Dermis blood vessel endothelial cell (primary cell): ENCODE measurements around the gene RXFP1. TPM values are rescaled to one million over a fixed set of nuclear protein-coding genes. Genes with fewer than 3 reads are reported as not detected.

Experiments
- DNase-seq: peaks from one replicate; pipeline ENCODE4 v3.0.0; 2010
- total RNA-seq: library from RNA; depleted of rRNA; stranded (reverse); fragments of >200 nt; gene quantifications from 2 replicates; pipeline ENCODE4 v1.2.3, GENCODE V29; 2014

Gene RXFP1
- total RNA-seq, 1 donor from 2014 or later: not detected

GRCh38 chr4:158676076-158676475 lies 154.4 kb downstream of the RXFP1 start:
- DNase-seq: no peak

DNA sequence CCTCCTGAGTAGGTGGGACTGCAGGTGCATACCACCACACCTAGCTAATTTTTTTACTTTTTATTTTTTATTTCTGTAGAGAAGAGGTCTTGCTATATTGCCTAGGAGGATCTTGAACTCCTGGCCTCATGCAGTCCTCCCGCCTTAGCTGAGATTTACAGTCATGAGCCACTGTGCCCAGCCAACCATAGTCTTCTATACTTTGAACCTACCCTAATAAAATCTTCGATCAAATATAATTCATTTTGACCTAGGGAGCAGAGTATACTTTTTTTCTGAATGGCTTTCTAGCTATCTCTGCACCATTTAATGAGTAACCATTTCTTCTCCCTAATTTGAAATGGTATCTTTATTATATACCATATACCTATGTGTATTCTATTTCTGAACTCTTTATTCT lies 157.1 kb downstream of the RXFP1 start:
- DNase-seq: no peak

DNA sequence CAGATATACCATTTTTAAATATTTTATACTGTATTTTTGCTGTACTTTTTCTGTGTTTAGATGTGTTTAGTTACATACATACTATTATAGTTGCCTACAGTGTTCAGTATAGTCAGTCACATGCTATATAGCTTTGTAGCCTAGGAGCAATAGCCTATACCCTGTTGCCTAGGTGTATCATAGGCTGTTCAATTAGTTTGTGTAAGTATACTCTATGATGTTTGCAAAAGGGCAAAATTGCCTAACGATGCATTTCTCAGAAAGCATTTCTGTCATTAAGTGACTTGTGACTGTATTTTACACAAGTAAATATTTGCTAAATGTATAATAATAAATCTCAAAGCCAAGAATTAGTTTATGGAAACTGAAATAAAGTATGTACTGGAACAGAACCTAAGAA lies 159.9 kb downstream of the RXFP1 start:
- DNase-seq: no peak

DNA sequence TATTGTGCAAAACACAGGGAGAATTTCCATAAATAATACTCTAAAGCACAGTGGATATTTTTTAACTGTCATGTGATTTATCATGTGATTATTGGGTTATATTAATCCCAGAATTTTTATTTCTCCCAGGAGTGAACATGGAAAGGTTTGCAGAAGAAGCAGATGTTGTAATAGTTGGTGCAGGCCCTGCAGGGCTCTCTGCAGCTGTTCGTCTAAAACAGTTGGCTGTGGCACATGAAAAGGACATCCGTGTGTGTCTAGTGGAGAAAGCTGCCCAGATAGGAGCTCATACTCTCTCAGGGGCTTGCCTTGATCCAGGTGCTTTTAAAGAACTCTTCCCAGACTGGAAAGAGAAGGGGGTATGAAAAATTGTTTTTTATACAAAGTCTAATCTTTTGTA lies 160.4 kb downstream of the RXFP1 start:
- no peak for DNase-seq

- no peak for DNase-seq
Measured at GRCh38 chr4:158688813-158689212, 167.1 kb downstream of the RXFP1 start.

Other genes with a start within 250 kb of the RXFP1 start
- 7.7 and 13.6 TPM in 2 replicates for gene C4orf46, start 150.0 kb downstream of the RXFP1 start, total RNA-seq
- gene ETFDH, start 150.4 kb downstream of the RXFP1 start, total RNA-seq: 19.2 and 21.3 TPM in 2 replicates
- gene PPID, start 201.5 kb downstream of the RXFP1 start, total RNA-seq: 26.4 and 35.1 TPM in 2 replicates
- 59.6 and 62.3 TPM in 2 replicates for gene FNIP2, start 247.1 kb downstream of the RXFP1 start, total RNA-seq